Activated CD8-positive, alpha-beta memory T cell treated with anti-CD3 and anti-CD28 coated beads, Interleukin-2, amount 50 U/mL, for 24 hours (primary cell): ENCODE results near the gene TRHDE.
"Not testable (repeated sequence)": the region's sequence is repeated elsewhere in the genome, so short reads cannot be mapped to it uniquely, and the experiment has no call there.

Experiments
- DNase-seq: peaks from one replicate; pipeline ENCODE4 v3.0.0-alpha.2; 2020; ENCODE audit errors: extremely low read depth

TRHDE gene

DNA sequence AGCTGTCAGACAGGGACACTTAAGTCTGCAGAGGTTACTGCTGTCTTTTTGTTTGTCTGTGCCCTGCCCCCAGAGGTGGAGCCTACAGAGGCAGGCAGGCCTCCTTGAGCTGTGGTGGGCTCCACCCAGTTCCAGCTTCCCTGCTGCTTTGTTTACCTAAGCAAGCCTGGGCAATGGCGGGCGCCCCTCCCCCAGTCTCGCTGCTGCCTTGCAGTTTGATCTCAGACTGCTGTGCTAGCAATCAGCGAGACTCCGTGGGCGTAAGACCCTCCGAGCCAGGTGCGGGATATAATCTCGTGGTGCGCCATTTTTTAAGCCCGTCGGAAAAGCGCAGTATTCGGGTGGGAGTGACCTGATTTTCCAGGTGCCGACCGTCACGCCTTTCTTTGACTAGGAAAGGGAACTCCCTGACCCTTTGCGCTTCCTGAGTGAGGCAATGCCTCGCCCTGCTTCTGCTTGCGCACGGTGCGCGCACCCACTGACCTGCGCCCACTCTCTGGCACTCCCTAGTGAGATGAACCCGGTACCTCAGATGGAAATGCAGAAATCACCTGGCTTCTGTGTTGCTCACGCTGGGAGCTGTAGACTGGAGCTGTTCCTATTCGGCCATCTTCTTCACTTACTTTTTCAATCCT lies 248.0 kb downstream of the TRHDE start:
- DNase-seq = not testable (repeated sequence)

DNA sequence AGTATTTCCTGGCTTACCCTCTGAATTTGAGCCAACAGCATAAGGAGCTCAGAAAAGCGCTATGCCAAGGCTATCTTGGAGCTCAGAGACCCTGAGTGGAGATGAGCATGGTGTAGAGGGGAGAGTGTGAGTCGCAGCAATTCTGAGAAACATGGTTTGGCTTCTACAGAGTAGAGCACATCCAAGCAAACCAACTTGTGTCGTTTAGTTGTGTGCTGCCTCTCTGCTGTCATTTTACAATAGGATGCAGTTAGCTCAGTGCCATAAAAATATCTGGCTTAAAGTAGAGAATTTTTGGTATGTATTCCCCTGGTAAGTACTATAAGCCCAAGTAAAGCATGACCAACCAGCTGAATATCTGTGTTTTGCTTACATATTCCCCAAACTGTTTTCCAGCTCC lies 249.2 kb downstream of the TRHDE start:
- DNase-seq = no peak

DNA sequence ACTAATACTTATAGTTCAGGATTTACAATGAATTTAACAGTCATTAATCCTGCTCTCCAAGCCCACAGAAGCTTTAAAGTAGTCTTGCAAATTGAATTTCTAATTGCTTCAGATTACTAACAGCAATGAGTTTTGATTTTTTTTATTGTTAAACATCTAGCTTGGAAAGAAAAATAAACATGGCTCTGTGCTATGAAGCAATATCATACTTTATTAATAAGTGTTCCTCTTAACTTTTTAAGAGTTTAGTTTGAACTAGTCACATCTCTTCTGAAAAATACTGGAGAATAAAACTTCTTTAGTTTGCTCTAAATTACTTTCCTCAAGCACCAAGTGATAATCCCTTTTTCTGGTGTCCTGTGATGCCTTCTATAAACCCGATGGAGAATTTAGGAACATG lies 250.2 kb downstream of the TRHDE start:
- DNase-seq = no peak

DNA sequence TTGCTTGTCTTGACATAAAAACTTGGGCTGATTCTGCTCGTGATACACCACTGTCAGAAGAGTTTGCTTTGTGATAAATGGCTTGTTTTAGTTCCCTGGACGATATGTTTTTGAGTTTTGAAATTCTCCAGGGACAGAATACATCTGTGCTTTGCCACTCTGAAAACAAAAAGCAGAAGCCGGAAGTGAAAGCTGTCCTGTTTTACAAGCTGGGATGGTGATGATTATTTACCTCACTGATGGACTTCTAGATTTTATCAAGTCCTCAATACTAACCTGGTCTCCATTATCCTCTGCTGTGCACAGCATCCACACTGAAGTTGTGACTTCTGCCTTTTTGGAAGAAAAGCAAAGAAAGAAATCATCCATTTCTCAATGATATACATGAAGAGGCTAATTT lies 251.6 kb downstream of the TRHDE start:
- DNase-seq = no peak

DNA sequence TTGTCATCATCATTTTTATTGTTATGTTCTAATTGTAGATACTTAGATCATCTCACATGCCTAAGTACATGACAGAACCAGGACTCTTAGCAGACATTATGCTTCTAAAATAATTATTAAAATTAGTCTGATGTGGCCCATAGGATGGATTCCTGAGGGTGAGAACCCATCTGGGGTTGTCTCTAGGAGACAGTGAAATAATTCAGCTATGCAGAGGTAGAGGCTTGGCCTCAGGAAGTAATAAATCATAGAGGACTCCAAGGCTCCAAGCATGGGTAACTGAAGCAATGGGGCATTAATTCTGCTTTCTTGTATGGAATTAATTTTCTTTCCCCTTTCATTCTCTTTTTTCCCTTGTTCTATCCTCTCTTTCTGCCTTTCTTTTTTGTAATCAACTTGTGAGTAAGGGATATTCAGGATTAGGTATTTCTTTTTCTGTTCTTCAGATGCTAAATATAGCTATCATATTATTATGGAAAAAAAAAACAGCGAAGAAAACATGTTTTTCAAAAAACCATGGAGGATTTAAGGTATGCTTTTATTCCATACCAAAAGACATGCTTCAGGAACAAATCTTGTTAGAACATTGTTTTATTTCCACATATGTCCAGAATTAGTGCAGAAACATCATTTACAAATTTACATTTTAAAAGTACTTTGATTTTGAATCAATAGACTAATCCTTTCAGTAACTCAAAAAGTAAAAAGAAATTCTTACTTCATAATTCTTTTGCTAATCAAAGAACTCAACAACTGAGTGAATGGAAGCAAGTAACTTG lies 263.2 kb downstream of the TRHDE start:
- DNase-seq = no peak

DNA sequence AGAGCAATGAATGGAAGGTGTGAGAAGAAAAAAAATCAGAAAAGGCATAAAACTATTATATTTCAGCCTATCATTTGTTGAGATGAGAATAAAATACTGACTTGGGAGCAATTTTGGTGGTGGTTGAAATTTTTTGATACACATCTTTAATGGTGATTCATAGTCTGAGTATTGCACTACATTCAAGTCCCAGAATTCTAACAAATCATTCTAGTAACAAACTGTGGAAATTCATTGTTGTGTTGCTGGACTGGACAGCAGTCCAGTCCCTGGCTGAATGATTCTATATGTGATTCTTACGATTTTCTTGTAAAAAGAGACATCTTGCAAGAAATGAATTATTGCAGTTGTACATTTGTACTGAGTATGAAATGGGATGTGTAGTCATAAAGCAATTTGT lies 268.6 kb downstream of the TRHDE start:
- no peak for DNase-seq

DNA sequence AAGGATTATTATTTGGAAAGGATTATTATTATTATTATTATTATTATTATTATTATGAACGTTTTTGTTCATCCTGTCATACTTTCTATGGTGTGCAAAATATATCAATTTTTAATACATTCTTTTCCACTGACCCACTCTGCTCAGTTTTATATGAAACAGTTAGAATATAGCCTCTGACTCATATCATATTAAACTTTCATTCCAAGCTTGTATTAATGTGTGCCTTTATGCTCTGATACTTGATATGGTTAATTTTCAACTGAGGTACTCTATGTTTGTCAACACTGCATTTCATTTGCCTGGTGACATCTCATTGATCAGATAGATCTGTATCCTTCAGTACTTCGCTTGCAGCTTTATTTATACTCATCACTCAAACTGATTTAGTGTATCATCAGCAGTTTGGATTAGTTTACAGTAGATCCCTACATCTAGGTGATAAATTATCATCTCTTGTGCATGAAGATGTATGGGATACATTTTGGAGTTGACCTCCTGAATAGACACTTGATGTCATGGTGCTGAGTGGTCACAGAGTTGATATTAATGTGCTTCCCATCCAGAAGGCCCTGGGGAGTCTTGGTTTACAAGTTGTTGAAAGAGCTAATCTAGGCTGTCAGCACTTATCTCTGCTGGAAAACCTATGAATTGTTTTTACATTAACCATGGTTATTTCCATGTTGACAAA lies 271.8 kb downstream of the TRHDE start:
- no peak for DNase-seq

DNA sequence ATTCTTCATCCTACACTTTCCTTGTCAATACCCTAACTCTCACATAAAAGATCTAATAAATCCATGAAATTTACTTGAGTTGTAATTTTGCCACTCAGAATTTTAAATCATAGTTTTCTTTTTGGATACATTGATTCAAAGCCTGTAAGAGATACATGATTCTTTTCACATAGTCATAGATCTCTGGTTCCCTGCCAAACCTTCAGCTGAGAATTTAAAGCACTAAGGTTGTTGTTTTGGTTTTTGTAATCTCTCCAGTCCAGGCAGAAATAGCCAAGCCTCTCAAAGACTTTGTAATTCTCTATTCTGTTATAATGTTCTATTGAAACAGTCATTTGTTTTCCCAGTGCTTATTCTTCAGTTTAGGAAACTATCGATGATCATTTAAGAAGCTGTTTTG lies 273.9 kb downstream of the TRHDE start:
- no peak for DNase-seq

DNA sequence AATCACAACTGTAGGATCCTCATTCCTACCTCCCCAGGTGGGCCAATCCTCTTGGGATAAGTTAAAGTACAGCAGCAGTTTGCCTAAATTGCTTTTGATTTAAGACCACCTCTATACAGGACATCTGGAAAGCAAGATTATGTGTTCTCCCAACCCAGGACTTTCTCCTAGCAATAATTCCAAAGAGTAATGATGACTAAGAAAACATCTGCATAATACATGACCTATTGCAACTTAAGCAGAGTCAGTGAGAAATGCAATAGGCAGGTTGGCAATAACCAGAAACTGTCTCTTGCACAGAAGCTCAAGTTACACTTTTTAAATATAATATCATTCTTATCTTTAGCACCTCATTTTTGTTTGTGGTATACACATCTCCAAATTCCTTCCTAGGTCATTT lies 275.4 kb downstream of the TRHDE start:
- DNase-seq = no peak

DNA sequence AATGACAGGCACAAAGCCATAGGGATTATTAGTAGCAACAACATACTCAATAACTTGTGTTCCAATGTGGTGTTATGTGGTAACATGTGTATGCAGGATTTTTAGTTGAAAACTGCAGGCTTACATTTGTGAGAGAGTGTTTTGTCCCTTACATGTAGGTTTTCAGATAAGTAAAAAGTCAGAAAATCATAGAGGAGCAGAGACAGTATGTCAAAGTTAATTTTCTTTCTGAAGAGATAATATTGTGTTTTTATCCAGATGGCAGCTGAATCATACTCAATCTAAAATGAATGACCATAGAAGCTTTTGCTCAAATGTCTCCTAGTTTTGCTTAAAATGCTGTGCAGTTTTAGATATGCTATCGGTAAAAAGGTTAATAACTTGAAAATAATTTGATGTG lies 277.0 kb downstream of the TRHDE start:
- no peak for DNase-seq

DNA sequence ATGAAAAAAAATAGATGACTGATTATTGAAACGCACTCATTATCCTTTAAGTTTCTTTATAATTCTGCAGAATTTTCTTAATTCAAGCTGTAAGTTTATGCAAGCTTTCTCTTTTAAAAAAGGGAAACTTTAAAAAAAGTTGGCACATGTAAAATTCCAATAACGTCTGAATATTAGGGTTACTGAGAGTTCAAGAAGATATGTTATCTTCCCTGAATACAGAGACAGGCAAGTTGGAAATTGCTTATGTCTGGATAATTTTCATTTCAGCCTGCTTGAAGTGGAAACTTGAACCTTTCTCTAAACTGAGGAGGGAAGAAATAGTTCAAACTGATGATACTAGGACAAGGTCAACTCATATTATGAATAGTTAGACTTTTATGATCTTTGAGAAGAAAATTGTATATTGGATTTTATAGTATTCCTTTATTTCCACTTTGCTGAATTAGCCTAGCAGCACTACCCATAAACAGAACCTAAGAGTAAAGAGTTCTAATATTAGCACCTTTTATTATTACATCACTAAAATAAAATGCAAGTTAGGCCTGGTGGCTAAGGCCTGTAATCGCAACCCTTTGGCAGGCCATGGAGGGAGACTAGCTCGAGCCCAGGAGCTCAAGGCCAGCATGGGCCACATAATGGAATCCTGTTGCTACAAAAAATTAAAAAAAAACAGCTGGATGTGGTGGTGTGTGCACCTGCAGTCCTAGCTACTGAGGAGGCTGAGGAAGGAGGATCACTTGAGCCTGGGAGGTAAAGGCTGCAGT lies 288.0 kb downstream of the TRHDE start:
- DNase-seq = no peak

DNA sequence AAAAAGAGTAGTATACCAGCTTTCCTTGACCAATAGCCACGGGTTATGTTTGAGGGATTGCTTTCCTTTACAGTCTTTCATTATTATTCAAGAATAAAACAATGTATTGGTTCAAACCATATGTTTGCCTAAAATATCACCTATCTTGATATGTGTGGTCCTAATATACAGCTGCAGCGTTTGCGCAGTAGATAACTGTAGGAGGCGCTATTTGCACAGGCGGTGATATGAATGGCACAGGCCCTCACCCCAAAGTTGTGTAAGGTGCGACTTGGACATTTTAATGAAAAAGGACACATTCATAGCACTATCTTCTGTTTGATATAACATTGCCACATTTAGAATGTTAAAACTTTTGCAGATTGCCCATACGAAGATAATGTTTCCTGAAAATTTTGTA lies 298.4 kb downstream of the TRHDE start:
- DNase-seq = no peak

DNA sequence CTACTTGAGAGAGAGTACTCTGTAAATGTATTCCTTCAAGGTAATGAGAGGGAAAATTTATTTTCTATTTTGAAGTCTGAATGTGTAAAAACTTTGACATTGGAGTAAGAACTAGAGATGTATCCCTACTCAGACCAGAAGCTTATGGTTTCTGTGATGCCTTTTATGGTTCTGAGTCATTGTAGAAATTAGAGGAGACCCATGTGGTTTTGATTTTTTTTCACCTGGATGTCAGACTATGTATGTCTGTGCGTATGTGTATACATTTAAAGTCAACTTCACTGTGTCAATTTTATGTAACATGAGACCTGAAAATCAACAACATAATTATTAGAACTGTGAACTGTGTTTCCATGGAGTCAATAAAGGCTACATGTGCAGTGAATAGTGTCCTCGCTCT lies 302.0 kb downstream of the TRHDE start:
- no peak for DNase-seq

DNA sequence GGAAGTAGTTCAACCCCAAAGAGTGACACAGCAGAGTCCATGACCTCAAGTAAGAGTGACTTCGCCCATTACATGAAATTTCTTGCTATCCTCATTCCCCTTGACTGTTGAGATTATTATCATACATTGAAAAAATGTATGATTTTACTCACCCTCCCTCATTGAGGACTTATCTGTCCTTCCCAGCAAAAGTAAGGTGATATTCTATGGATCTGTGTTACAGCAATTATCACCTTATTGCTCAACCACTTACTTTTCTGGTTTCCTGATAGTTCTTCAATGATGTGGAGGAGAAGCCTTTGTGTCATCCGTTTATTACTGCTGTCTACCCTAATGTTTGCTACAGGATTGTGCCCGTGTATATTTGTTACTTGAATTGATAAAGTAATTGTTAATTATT lies 306.2 kb downstream of the TRHDE start:
- DNase-seq = no peak

DNA sequence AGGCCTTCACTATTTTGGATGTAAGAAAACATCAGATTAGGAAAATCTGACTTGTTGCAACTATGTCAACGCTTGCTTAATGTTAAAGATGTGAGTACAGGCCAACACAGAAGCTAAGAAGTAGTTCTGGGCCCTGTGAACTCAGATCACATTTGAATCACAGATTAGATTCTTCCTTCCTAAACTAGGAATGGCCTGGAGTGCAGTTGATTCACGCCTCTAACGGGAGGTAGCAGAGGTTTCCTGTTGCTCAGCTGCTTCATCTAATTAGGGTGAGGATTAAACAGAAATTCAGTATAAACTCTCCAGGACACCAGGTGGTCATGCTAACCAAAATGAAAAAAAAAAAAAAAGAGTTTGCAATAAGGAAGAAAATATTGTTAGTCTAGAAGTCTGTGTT lies 314.3 kb downstream of the TRHDE start:
- DNase-seq = no peak

DNA sequence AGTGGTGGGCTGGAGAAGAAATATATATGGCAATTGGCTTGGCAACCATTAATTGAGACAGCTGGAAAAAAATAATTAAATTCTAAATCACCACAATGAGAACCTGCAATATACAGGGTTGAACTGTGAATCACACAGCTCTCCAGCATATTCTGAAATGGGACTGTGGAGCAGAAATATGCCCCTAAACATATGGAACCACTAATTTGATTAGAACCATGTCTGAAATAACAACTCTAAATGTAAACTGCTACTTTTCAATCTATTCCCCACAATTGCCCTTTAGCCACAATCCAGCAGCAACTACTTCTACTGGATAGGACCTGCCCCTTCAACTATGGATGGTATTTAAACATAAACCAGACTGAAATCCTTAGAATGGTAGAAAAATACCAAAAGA lies 330.4 kb downstream of the TRHDE start:
- no peak for DNase-seq

DNA sequence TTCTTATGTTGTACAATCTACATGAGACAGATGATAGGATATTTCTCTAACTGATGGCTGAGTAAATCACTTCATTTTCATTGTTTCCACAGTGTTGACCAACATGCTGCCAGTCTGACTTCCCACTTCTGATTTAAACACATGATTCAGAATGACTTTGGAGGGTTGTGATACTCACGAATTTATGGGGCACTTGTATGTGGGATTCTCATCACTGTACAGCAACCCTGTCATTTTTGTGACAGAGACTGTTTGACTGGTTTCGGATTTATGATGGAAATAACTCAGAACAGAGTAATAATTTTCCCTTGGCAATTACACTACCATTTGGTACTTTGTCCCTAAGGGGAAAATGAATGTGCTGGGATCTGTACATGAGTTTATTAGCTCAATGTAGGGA lies 333.8 kb downstream of the TRHDE start:
- no peak for DNase-seq

DNA sequence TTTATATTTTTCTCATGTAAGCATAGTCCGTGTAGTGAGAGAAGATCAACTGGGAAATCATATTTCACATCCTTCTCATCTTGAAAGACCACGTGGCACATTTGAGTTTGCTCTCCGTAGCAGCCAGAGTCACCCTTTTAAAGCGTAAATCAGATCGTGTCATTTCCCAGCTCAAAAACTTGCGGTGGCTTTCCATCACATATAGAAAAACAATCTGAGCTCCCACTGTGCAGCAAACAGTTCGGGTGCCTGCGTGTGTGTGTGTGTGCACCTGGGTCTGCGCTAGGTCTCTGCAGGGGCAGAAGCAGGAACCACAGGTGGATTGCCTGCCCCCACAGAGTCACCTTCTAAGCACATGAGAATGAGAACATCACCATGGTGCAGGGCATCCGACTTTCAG lies 338.2 kb downstream of the TRHDE start:
- no peak for DNase-seq

DNA sequence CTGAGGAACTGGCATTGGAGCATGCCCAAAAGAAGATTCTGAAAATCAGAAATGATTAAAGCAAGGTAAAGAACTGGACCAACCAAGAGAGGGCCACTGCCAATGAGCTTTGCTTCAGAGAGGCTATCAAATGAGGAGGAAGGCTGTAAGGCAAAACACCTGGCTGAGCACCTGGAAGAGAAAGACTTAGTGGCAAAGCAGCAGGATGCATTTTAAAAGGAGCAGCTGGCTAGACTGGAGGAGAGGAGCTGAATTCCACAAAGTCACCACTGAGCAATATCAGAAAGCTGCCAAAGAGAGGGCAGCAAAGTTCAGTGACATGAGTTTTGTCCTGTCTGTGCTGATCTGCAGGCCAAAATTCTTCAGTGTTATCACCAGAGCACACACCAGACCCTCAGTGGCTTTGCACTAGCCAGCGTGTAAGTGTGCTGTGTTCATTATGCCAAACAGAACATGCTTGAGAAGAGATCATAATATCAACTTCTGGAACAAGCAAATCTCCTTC lies 338.7 kb downstream of the TRHDE start:
- DNase-seq = no peak

DNA sequence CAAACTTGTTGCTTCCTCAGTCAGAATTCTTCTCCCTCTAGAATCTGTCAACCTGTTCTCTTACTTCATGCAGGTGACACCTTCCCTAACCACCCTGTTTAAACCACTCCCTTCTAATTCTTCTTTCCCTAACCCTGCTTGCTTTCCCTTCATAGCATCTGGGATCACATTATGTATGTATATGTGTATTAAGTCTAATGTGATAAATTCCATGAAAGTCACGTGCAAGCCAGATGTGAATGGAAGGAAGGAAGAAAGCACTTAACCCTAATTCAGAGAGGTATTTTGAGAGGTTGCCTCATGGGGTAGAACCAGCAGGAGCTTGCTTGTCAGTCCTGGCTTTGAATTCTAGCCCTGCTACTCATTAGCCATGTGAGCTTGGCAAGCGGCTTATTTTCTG lies 340.0 kb downstream of the TRHDE start:
- DNase-seq = no peak

DNA sequence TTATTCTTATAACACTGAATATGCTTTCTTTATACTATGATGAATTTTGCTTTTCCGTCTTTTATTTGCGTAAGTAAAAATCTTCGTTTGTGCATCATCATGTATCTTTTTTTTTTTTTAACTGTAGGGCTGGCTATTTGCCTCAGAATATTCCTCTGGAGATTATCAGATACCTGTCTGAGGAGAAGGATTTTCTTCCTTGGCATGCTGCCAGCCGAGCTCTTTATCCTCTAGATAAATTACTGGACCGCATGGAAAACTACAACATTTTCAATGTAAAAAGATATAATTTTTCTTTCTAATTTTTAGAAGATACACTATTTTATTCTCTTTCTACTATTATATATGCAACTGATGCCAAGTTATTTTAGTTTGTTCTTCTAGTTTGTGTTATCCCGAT lies 346.6 kb downstream of the TRHDE start:
- no peak for DNase-seq

DNA sequence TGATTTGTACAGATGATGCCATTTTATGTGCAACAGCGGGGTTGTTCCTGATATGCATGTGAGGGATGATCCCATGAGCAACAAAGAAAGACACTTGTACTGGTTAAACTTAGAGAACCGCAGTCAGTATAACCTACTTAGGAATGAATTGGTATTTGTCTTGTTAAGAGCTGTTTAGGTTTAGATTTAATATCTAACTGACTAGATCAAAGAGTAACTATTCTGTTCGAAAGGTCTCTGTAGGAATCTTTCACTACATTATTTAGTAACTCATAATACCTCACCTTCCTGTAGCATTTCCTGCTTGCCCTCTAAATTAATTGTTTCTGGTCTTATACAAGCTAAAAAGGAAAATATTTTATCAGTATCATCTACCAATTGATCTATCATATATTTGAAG lies 350.4 kb downstream of the TRHDE start:
- DNase-seq = no peak
